PC-9 (cell line): Measurements from ENCODE around the gene OPRPN. TPM values are rescaled to one million over a fixed set of nuclear protein-coding genes. Genes with fewer than 3 reads are reported as not detected.

Experiments used
- Bru-seq: library from RNA; stranded (reverse); fragments of 400-500 nt; gene quantifications from one replicate; lab custom pipeline; 2021; lab: Mats Ljungman, UMichigan
- BruChase-seq, 2 experiments: library from RNA; stranded (reverse); fragments of 400-500 nt; gene quantifications; one replicate each; lab custom pipeline; 2021; lab: Mats Ljungman, UMichigan
- BruUV-seq: library from RNA; stranded (reverse); fragments of 400-500 nt; replicated peaks from 2 replicates; lab custom pipeline; 2021; lab: Mats Ljungman, UMichigan
- CTCF ChIA-PET: fragments of 300-600 bp; sonication (Branson Sonifier 250); formaldehyde crosslinking; loops from one replicate; lab custom pipeline; 2022; ENCODE audit warnings: antibody characterized with exemption; lab: Charles Lee
- POLR2A ChIA-PET: fragments of 300-600 bp; sonication (Branson Sonifier 250); formaldehyde crosslinking; loops from one replicate; lab custom pipeline; 2022; ENCODE audit warnings: antibody characterized with exemption; ENCODE audit not compliant: unreplicated experiment; lab: Charles Lee
- DNase-seq, 2 experiments: peaks; one replicate each; pipeline versions ENCODE4 v3.0.0 to v3.0.0-alpha.2; 2015 to 2022; ENCODE audit warnings: mixed read lengths in 1 of 2
- H2AFZ ChIP-seq: fragments of 200-600 bp; sonication (generic); 2 replicates; pipeline ENCODE4 v1.8.1; 2017; ENCODE audit warnings: antibody characterized with exemption
- H3F3A ChIP-seq: fragments of 200-600 bp; sonication (generic); 2 replicates; pipeline ENCODE4 v1.8.1; 2017; ENCODE audit warnings: antibody characterized with exemption, mild to moderate bottlenecking, low read depth; ENCODE audit not compliant: insufficient read depth
- H3K27ac ChIP-seq: fragments of 200-600 bp; sonication (generic); 2 replicates; pipeline ENCODE4 v1.6.1; 2016; ENCODE audit warnings: mixed run types
- H3K27me3 ChIP-seq: fragments of 200-600 bp; sonication (generic); 2 replicates; pipeline ENCODE4 v1.6.1; 2016; ENCODE audit warnings: low read depth, mixed run types; ENCODE audit not compliant: insufficient read depth
- H3K36me3 ChIP-seq: fragments of 200-600 bp; sonication (generic); 2 replicates; pipeline ENCODE4 v1.6.1; 2016; ENCODE audit warnings: low read depth, mixed run types
- H3K4me1 ChIP-seq: fragments of 200-600 bp; sonication (generic); replicated peaks from 2 replicates; pipeline ENCODE4 v1.6.1; 2016; ENCODE audit warnings: mixed run types; ENCODE audit not compliant: insufficient read depth
- H3K4me2 ChIP-seq: fragments of 200-600 bp; sonication (generic); 2 replicates; pipeline ENCODE4 v1.6.1; 2017; ENCODE audit warnings: mixed run types
- H3K4me3 ChIP-seq: fragments of 200-600 bp; sonication (generic); 2 replicates; pipeline ENCODE4 v1.6.1; 2016; ENCODE audit warnings: mixed run types
- H3K79me2 ChIP-seq: fragments of 200-600 bp; sonication (generic); 2 replicates; pipeline ENCODE4 v1.6.1; 2017; ENCODE audit warnings: low read depth, mixed run types
- H3K9me2 ChIP-seq: fragments of 200-600 bp; sonication (generic); 2 replicates; pipeline ENCODE4 v1.8.1; 2017; ENCODE audit warnings: mild to moderate bottlenecking; ENCODE audit not compliant: insufficient read depth
- H3K9me3 ChIP-seq: fragments of 200-600 bp; sonication (generic); 2 replicates; pipeline ENCODE4 v1.8.1; 2016; ENCODE audit warnings: low read depth; ENCODE audit not compliant: insufficient read depth
- H4K20me1 ChIP-seq: fragments of 200-600 bp; sonication (generic); 2 replicates; pipeline ENCODE4 v1.8.1; 2017; ENCODE audit not compliant: insufficient read depth
- CTCF ChIP-seq: fragments of 200-600 bp; sonication (generic); conservative IDR thresholded peaks from 2 replicates; pipeline ENCODE4 v1.6.1; 2017; ENCODE audit warnings: mixed run types, antibody characterized with exemption, mild to moderate bottlenecking, moderate library complexity
- EZH2 ChIP-seq: fragments of 200-600 bp; sonication (generic); IDR thresholded peaks from 2 replicates; pipeline ENCODE4 v1.8.0; 2017; ENCODE audit warnings: antibody characterized with exemption, low read depth
- intact Hi-C: fragments of 100-400 bp; cut with micrococcal nuclease; formaldehyde crosslinking; loops from one replicate; pipeline ENCODE4 v1.10.0; 2022; ENCODE audit not compliant: unreplicated experiment
- long read RNA-seq: library from polyadenylated mRNA; stranded (forward); transcript quantifications from one replicate; pipeline ENCODE4 v2.0.0, GENCODE V29; 2022
- total RNA-seq: library from RNA; stranded (reverse); gene quantifications from 2 replicates; pipeline ENCODE4 v1.2.3, GENCODE V29; 2021

OPRPN gene
- total RNA-seq (not detected in 2 replicates), Bru-seq, nascent RNA (not detected), BruChase-seq, experiment 1, labeled RNA remaining after a 2-hour chase (not detected), BruChase-seq, experiment 2, labeled RNA remaining after a 6-hour chase (not detected)
- long read RNA-seq: 0 reads

GRCh38 chr4:70397580-70397979, at the start of gene OPRPN:
OPRPN (plus strand) TSS chr4:70397940; CDS start chr4:70399286, 1,346 bp downstream.
- Histone ChIP-seq H4K20me1 (no peaks in the 10 kb centered on the region), H3K9me2 (no peaks in the 10 kb centered on the region), H3K4me2 (no peak within 1 kb of the TSS), H3K4me1 (no peaks in the 10 kb centered on the region), H3K27me3 (no peaks in the 10 kb centered on the region), H3F3A (no peaks in the 10 kb centered on the region), H3K9me3 (no peaks in the 10 kb centered on the region), H3K27ac (no peak within 1 kb of the TSS), H2AFZ (no peak within 1 kb of the TSS), H3K4me3 (no peak within 1 kb of the TSS), H3K79me2 (no peaks in the 10 kb centered on the region), H3K36me3 (no peaks in the 10 kb centered on the region)
- no peak for TF ChIP-seq CTCF
- no peak for TF ChIP-seq EZH2
- intact Hi-C loops: no loop called here
- ChIA-PET POLR2A (no interaction called here), CTCF (no interaction called here)
- no peak for DNase-seq
- no TSS peak for BruUV-seq

GRCh38 chr4:70356185-70356584, 41.6 kb upstream of the OPRPN start:
- Histone ChIP-seq H3K9me2 (no peaks in the 10 kb centered on the region), H3F3A (no peaks in the 10 kb centered on the region), H3K4me3 (no peak overlapping the region), H4K20me1 (no peaks in the 10 kb centered on the region), H3K27me3 (no peaks in the 10 kb centered on the region), H2AFZ (no peak overlapping the region), H3K4me2 (no peak overlapping the region), H3K27ac (no peak overlapping the region), H3K4me1 (no peaks in the 10 kb centered on the region), H3K36me3 (no peaks in the 10 kb centered on the region), H3K9me3 (no peaks in the 10 kb centered on the region), H3K79me2 (no peaks in the 10 kb centered on the region)
- BruUV-seq: no TSS peak
- intact Hi-C loops: no loop called here
- ChIA-PET CTCF (no interaction called here), POLR2A (no interaction called here)
- no peak for TF ChIP-seq EZH2
- TF ChIP-seq CTCF: no peak
- no peak for DNase-seq

GRCh38 chr4:70359115-70359661, 38.6 kb upstream of the OPRPN start:
- no peak overlapping the region for H3K27ac ChIP-seq
- no peaks in the 10 kb centered on the region for H3K27me3 ChIP-seq
- no peaks in the 10 kb centered on the region for H3K9me2 ChIP-seq
- H3F3A ChIP-seq: no peaks in the 10 kb centered on the region
- H2AFZ ChIP-seq: no peak overlapping the region
- DNase-seq: no peak
- ChIA-PET POLR2A (no interaction called here), CTCF (no interaction called here)
- H3K4me2 ChIP-seq: no peak overlapping the region
- no peaks in the 10 kb centered on the region for H3K9me3 ChIP-seq
- H3K79me2 ChIP-seq: no peaks in the 10 kb centered on the region
- H3K4me3 ChIP-seq: no peak overlapping the region
- BruUV-seq: no TSS peak
- H4K20me1 ChIP-seq: no peaks in the 10 kb centered on the region
- TF ChIP-seq EZH2 (no peak), CTCF (no peak)
- intact Hi-C loops: no loop called here
- H3K4me1 ChIP-seq: no peaks in the 10 kb centered on the region
- H3K36me3 ChIP-seq: no peaks in the 10 kb centered on the region
